Osteoblast (primary cell): Measurements from ENCODE around the gene ZNF326. TPM values are rescaled to one million over a fixed set of nuclear protein-coding genes. Genes with fewer than 3 reads are reported as not detected.
A peak's percentile ranks its signal among the peaks of the same experiment; 100 is the strongest.

Source experiments
- DNase-seq: peaks from one replicate; pipeline ENCODE4 v3.0.0; 2011; ENCODE audit warnings: low spot score, mixed read lengths; ENCODE audit not compliant: insufficient read length; ENCODE audit errors: missing footprints
- H2AFZ ChIP-seq: 2 replicates; pipeline ENCODE4 v1.6.0; 2011; ENCODE audit warnings: mild to moderate bottlenecking, low read length
- H3K27ac ChIP-seq: 2 replicates; pipeline ENCODE4 v1.5.1; 2011; ENCODE audit warnings: mild to moderate bottlenecking, low read depth, low read length, moderate library complexity
- H3K27me3 ChIP-seq: 2 replicates; pipeline ENCODE4 v1.6.0; 2012; ENCODE audit warnings: mild to moderate bottlenecking, control low read depth, inconsistent platforms, low read length, moderate library complexity; ENCODE audit not compliant: insufficient read depth
- H3K36me3 ChIP-seq: 2 replicates; pipeline ENCODE4 v1.5.1; 2011; ENCODE audit warnings: mild to moderate bottlenecking, low read length, control low read depth, moderate library complexity; ENCODE audit not compliant: insufficient read depth
- H3K4me1 ChIP-seq: 2 replicates; pipeline ENCODE4 v1.5.1; 2011; ENCODE audit warnings: mild to moderate bottlenecking, low read length, control low read depth, moderate library complexity; ENCODE audit not compliant: insufficient read depth
- H3K4me2 ChIP-seq: 2 replicates; pipeline ENCODE4 v1.6.0; 2011; ENCODE audit warnings: mild to moderate bottlenecking, low read length; ENCODE audit not compliant: insufficient read depth
- H3K4me3 ChIP-seq: fragments of 200-600 bp; sonication (generic); 3 replicates; pipeline ENCODE4 v1.5.1; 2012; ENCODE audit warnings: mild to moderate bottlenecking, low read length, inconsistent platforms; ENCODE audit not compliant: insufficient read depth
- H3K79me2 ChIP-seq: 2 replicates; pipeline ENCODE4 v1.6.0; 2012; ENCODE audit warnings: mild to moderate bottlenecking, low read length, control low read depth, inconsistent platforms; ENCODE audit not compliant: insufficient read depth
- H3K9me3 ChIP-seq: 2 replicates; pipeline ENCODE4 v1.5.1; 2011; ENCODE audit warnings: low read depth, low read length, control low read depth
- H4K20me1 ChIP-seq: 2 replicates; pipeline ENCODE4 v1.6.0; 2012; ENCODE audit warnings: mild to moderate bottlenecking, low read length, control low read depth; ENCODE audit not compliant: insufficient read depth
- total RNA-seq: library from RNA; depleted of rRNA; stranded (reverse); fragments of >200 nt; gene quantifications from 2 replicates; pipeline ENCODE4 v1.2.3, GENCODE V29; 2012
- TF ChIP-seq, protein P1 (sequence below): IDR thresholded peaks from 2 replicates; pipeline ENCODE4 v1.5.1; 2011; ENCODE audit warnings: mild to moderate bottlenecking, low read depth, low read length, moderate library complexity; ENCODE audit errors: extremely low read depth

ZNF326 gene
- total RNA-seq, 1 donor: 10.9 TPM

DNA sequence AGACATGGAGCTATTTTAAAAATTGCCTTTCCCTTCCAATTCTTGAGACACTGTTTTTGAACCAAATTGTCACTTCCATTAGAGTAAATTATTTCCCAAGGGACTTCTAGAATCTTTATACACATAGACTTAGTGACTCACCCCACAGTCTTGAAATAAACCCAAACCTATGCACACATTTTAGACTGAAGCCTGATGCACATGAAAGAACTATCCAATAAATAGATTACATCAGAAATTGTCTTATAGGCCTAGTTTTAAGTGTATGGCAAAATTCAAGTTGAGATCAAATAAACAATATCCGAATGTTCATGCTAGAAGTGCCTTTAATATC, 32.2 kb upstream of the ZNF326 start:
- Histone ChIP-seq H3K4me2 (peak overlapping the region; percentile 18), H3K36me3 (no peaks in the 10 kb centered on the region), H4K20me1 (no peaks in the 10 kb centered on the region), H3K79me2 (no peaks in the 10 kb centered on the region), H3K27ac (no peak overlapping the region), H3K4me1 (peaks cover 9% of the 10 kb centered on the region), H3K9me3 (no peaks in the 10 kb centered on the region), H2AFZ (no peak overlapping the region), H3K27me3 (no peaks in the 10 kb centered on the region), H3K4me3 (no peak overlapping the region)
- no peak for DNase-seq
- TF ChIP-seq, protein P1, sequence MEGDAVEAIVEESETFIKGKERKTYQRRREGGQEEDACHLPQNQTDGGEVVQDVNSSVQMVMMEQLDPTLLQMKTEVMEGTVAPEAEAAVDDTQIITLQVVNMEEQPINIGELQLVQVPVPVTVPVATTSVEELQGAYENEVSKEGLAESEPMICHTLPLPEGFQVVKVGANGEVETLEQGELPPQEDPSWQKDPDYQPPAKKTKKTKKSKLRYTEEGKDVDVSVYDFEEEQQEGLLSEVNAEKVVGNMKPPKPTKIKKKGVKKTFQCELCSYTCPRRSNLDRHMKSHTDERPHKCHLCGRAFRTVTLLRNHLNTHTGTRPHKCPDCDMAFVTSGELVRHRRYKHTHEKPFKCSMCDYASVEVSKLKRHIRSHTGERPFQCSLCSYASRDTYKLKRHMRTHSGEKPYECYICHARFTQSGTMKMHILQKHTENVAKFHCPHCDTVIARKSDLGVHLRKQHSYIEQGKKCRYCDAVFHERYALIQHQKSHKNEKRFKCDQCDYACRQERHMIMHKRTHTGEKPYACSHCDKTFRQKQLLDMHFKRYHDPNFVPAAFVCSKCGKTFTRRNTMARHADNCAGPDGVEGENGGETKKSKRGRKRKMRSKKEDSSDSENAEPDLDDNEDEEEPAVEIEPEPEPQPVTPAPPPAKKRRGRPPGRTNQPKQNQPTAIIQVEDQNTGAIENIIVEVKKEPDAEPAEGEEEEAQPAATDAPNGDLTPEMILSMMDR: no peak

DNA sequence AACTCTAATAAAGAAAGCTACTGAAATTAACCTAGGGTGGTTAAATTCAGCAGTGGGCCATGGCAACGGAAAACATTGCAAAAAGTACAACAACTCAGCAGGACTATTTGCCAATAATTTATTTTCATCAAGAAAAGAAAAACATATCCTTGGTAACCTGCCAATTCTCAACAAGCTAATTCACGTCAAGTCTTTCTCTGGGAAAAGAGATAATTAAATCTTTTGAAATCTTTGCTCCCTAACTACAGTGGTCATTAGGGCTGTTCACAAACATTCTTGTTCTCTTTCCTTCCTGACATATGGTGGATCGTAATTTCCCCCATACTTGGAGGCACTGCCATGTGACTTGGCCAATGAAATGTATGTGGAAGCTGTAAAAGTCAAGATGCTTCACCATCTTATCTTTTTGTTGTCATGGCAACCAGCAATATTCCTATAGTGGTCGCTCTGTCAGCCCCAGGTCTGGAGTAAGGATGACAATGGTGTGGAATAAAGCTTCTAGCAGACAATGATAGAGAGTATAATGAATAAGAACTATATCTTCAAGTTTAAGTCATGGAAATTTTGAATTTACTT, 29.6 kb upstream of the ZNF326 start:
- Histone ChIP-seq H4K20me1 (no peaks in the 10 kb centered on the region), H3K4me1 (peaks cover 9% of the 10 kb centered on the region), H2AFZ (no peak overlapping the region), H3K27ac (no peak overlapping the region), H3K9me3 (no peaks in the 10 kb centered on the region), H3K27me3 (no peaks in the 10 kb centered on the region), H3K36me3 (no peaks in the 10 kb centered on the region), H3K79me2 (no peaks in the 10 kb centered on the region), H3K4me3 (no peak overlapping the region), H3K4me2 (no peak overlapping the region)
- DNase-seq: no peak
- TF ChIP-seq, protein P1: no peak

DNA sequence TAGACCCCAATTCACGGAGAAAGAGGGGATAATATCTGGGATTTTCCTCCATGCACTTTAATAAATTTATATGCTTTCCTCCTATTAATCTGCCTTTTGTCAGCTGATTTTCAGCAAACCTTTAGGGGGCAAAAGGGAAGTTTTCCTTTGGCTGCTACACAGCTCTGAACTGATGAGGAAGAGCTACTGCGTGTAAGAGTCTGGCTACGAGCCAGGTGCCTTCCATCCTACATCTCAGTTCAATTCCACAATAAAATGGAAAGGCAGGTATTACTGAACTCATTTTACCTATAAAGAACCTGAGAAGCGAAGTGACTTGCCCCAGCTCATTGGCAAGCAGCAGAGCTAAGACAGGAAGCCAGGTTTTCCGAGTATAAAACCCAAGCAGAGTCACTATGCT, 28.3 kb upstream of the ZNF326 start:
- Histone ChIP-seq H3K27ac (no peak overlapping the region), H3K4me2 (no peak overlapping the region), H3K36me3 (no peaks in the 10 kb centered on the region), H2AFZ (no peak overlapping the region), H3K9me3 (no peaks in the 10 kb centered on the region), H3K4me3 (no peak overlapping the region), H3K79me2 (no peaks in the 10 kb centered on the region), H4K20me1 (no peaks in the 10 kb centered on the region), H3K4me1 (peaks cover 9% of the 10 kb centered on the region), H3K27me3 (no peaks in the 10 kb centered on the region)
- TF ChIP-seq, protein P1: no peak
- DNase-seq: no peak

DNA sequence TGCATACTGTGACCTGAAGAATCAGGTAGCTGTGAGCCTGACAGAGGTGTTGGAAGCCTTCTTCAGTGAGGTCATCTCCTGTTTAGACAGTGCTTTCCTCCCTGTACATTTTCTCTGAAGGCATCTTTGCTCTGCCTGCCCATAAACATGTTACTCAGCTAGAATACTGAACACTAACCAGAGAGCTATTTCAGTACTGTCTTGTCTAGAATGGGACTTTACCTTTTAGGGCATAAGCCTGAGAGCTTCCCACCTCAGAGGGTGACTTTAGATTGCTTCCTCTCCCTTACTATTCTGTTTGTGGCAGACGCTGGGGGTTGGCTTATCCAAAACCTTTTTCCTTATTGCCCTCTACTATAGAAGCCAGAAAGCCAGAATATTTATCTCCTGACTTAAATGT, 23.3 kb upstream of the ZNF326 start:
- TF ChIP-seq, protein P1: no peak
- Histone ChIP-seq H4K20me1 (no peaks in the 10 kb centered on the region), H3K27me3 (no peaks in the 10 kb centered on the region), H3K9me3 (no peaks in the 10 kb centered on the region), H3K36me3 (no peaks in the 10 kb centered on the region), H2AFZ (no peak overlapping the region), H3K27ac (no peak overlapping the region), H3K4me2 (no peak overlapping the region), H3K4me3 (no peak overlapping the region), H3K79me2 (no peaks in the 10 kb centered on the region), H3K4me1 (peaks cover 12% of the 10 kb centered on the region)
- DNase-seq: peak; percentile 52
